ENCODE results near the gene KRT17. TPM values are rescaled to one million over a fixed set of nuclear protein-coding genes. Genes with fewer than 3 reads are reported as not detected.

The KRT17 gene
- total and polyA plus RNA-seq, 9 of the 15 experiments (the other 6 are each of a cell fraction or from before 2014, with no cell fraction given) = 0.23 to 0.25 TPM; not detected in 7

- TF ChIP-seq ZBTB40 (IDR thresholded peaks at IDR 0.05) (0 out of 2 replicates have a peak, but pooled peaks have one; percentile 21), ZBTB40 (CRISPR knock-in tag; IDR thresholded peaks at IDR 0.05) (no peak), SRF (CRISPR knock-in tag; IDR thresholded peaks at IDR 0.05) (peak in 1 of 2 experiments; percentile 54; a peak in 1 of 4 replicates), ZNF512 (tag; IDR thresholded peaks at IDR 0.05) (peak; percentile 31; the same call in 1 of the 2 replicates), ELF4 (CRISPR knock-in tag; IDR thresholded peaks at IDR 0.05) (no peak), SMC3 (conservative IDR thresholded peaks at IDR 0.05; ENCODE audit: insufficient read depth, low read depth, low read length) (peak; percentile 71; the same call in 1 of the 2 replicates), ZNF384 (IDR thresholded peaks at IDR 0.05; ENCODE audit: low read depth, low read length) (peak; percentile 76), MTA3 (IDR thresholded peaks at IDR 0.05; ENCODE audit: borderline replicate concordance) (peak; percentile 30; the same call in 1 of the 2 replicates), NFIC (IDR thresholded peaks at IDR 0.05) (peak; percentile 52), ZNF668 (CRISPR knock-in tag; IDR thresholded peaks at IDR 0.05) (no peak), PYGO2 (tag; IDR thresholded peaks at IDR 0.05) (no peak), SAFB (IDR thresholded peaks at IDR 0.05; ENCODE audit: borderline replicate concordance, low read depth, low read length) (peak; percentile 80; the same call in 1 of the 2 replicates), GATAD2A (IDR thresholded peaks at IDR 0.05) (peak; percentile 78; the same call in 1 of the 2 replicates)
- TF ChIP-seq, protein P1, sequence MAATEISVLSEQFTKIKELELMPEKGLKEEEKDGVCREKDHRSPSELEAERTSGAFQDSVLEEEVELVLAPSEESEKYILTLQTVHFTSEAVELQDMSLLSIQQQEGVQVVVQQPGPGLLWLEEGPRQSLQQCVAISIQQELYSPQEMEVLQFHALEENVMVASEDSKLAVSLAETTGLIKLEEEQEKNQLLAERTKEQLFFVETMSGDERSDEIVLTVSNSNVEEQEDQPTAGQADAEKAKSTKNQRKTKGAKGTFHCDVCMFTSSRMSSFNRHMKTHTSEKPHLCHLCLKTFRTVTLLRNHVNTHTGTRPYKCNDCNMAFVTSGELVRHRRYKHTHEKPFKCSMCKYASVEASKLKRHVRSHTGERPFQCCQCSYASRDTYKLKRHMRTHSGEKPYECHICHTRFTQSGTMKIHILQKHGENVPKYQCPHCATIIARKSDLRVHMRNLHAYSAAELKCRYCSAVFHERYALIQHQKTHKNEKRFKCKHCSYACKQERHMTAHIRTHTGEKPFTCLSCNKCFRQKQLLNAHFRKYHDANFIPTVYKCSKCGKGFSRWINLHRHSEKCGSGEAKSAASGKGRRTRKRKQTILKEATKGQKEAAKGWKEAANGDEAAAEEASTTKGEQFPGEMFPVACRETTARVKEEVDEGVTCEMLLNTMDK (IDR thresholded peaks at IDR 0.05; ENCODE audit: borderline replicate concordance, insufficient read depth, low read depth, low read length, poor library complexity, severe bottlenecking) = peak; percentile 43
Measured at GRCh38 chr17:41648411-41649195, 24.2 kb upstream of the KRT17 start (continued).
